K562 (cell line): Measurements from ENCODE around the gene WDR45. TPM values are rescaled to one million over a fixed set of nuclear protein-coding genes. Genes with fewer than 3 reads are reported as not detected.

Experiments used
- BRF1 ChIP-seq: IDR thresholded peaks from 3 replicates; pipeline ENCODE4 v1.6.1; 2011; ENCODE audit warnings: borderline replicate concordance, mild to moderate bottlenecking; ENCODE audit not compliant: insufficient read length; ENCODE audit errors: extremely low read depth
- CREBBP ChIP-seq: IDR thresholded peaks from one replicate; pipeline ENCODE4 v1.6.1; 2012; ENCODE audit warnings: low read depth, mild to moderate bottlenecking, control low read depth, inconsistent platforms, low read length
- CREM ChIP-seq: IDR thresholded peaks from 2 replicates; pipeline ENCODE4 v1.6.1; 2014; ENCODE audit warnings: antibody characterized with exemption, low read depth
- PHTF2 ChIP-seq: fragments of 250-450 bp; sonication (Bioruptor Pico); IDR thresholded peaks from 2 replicates; pipeline ENCODE4 v1.5.0; 2021; ENCODE audit warnings: mild to moderate bottlenecking
- RBM39 ChIP-seq: fragments of 200-400 bp; formaldehyde crosslinking; optimal IDR thresholded peaks from 2 replicates; pipeline ENCODE3; 2018; ENCODE audit warnings: low read depth, low read length
- SUPT5H ChIP-seq: fragments of 450-650 bp; IDR thresholded peaks from 2 replicates; pipeline ENCODE4 v1.6.1; 2016
- THAP7 ChIP-seq: fragments of 250-450 bp; sonication (Bioruptor Pico); IDR thresholded peaks from 2 replicates; pipeline ENCODE4 v1.5.0; 2021
- ZNF165 ChIP-seq: fragments of 250-450 bp; sonication (Bioruptor Pico); IDR thresholded peaks from 2 replicates; pipeline ENCODE4 v1.4.0; 2020; ENCODE audit warnings: borderline replicate concordance
- ZNF232 ChIP-seq: sonication (generic); formaldehyde crosslinking; IDR thresholded peaks from 2 replicates; pipeline ENCODE4 v1.8.0; 2022; ENCODE audit warnings: mild to moderate bottlenecking, missing genetic modification reagents
- ZNF408 ChIP-seq: fragments of 250-450 bp; sonication (Bioruptor Pico); IDR thresholded peaks from 2 replicates; pipeline ENCODE4 v1.4.0; 2020; ENCODE audit warnings: low read depth, mild to moderate bottlenecking, moderate library complexity
- ZNF740 ChIP-seq, 3 experiments: fragments of 200-800 bp in 1 of 3; sonication (Bioruptor generic) in 1 of 3; sonication (generic) in 1 of 3; formaldehyde crosslinking in 1 of 3; IDR thresholded peaks; 2 replicates each; pipeline versions ENCODE4 v1.6.1 to v1.8.0; 2016 to 2022; ENCODE audit warnings: mild to moderate bottlenecking in 2 of 3, missing compliant biosample characterization in 2 of 3, missing genetic modification characterization in 2 of 3, missing genetic modification reagents in 1 of 3
- polyA plus RNA-seq, 8 experiments: library from polyadenylated mRNA; depleted of rRNA in 4 of 8; stranded (reverse) in 5 of 8; unstranded in 3 of 8; fragments of >200 nt; fragmentation: Nextera tagmentation in 2 of 8; fragmentation: Illumina TruSeq in 1 of 8; extraction: Ambion mirVana in 2 of 8; extraction: Trizol in 1 of 8; gene quantifications; 2 replicates each; pipeline versions ENCODE4 v1.2.1 to v1.2.3, GENCODE V29; 2011 to 2014; ENCODE audit warnings: inconsistent platforms in 1 of 8, missing spikeins in 1 of 8
- total RNA-seq, 7 experiments: library from RNA; depleted of rRNA in 6 of 7; stranded (reverse); fragments of >200 nt in 6 of 7; fragmentation: Illumina TruSeq in 2 of 7; extraction: Trizol in 2 of 7; gene quantifications; 2 replicates each; pipeline versions ENCODE4 v1.2.1 to v1.2.3, GENCODE V29; 2011 to 2021; ENCODE audit warnings: low replicate concordance in 1 of 7
- TF ChIP-seq, protein P1 (sequence below): sonication (generic); formaldehyde crosslinking; IDR thresholded peaks from 2 replicates; pipeline ENCODE4 v1.8.0; 2022; ENCODE audit warnings: mild to moderate bottlenecking, missing genetic modification reagents
- TF ChIP-seq, protein P2 (sequence below): fragments of 250-450 bp; sonication (Bioruptor Pico); IDR thresholded peaks from 2 replicates; pipeline ENCODE4 v1.9.0; 2021; ENCODE audit warnings: mild to moderate bottlenecking
- TF ChIP-seq, protein P3 (sequence below): fragments of 450-650 bp; IDR thresholded peaks from 2 replicates; pipeline ENCODE4 v1.6.1; 2016
- TF ChIP-seq, protein P4 (sequence below): fragments of 250-450 bp; sonication (Bioruptor Pico); IDR thresholded peaks from 2 replicates; pipeline ENCODE4 v1.6.1; 2021; ENCODE audit warnings: mild to moderate bottlenecking
- TF ChIP-seq, protein P5 (sequence below), 2 experiments: fragments of 450-650 bp in 1 of 2; sonication (generic) in 1 of 2; formaldehyde crosslinking in 1 of 2; IDR thresholded peaks in 1 of 2; conservative IDR thresholded peaks in 1 of 2; 2 replicates each; pipeline versions ENCODE4 v1.6.1 to v1.8.1; 2016 to 2023; ENCODE audit warnings: mild to moderate bottlenecking in 2 of 2, moderate library complexity in 2 of 2, inconsistent platforms in 1 of 2, missing genetic modification reagents in 1 of 2

WDR45 gene
- total and polyA plus RNA-seq, 9 of the 15 experiments (the other 6 are each of a cell fraction or from before 2014, with no cell fraction given) = 19.4 to 136 (median 59.7) TPM

- TF ChIP-seq, protein P1, sequence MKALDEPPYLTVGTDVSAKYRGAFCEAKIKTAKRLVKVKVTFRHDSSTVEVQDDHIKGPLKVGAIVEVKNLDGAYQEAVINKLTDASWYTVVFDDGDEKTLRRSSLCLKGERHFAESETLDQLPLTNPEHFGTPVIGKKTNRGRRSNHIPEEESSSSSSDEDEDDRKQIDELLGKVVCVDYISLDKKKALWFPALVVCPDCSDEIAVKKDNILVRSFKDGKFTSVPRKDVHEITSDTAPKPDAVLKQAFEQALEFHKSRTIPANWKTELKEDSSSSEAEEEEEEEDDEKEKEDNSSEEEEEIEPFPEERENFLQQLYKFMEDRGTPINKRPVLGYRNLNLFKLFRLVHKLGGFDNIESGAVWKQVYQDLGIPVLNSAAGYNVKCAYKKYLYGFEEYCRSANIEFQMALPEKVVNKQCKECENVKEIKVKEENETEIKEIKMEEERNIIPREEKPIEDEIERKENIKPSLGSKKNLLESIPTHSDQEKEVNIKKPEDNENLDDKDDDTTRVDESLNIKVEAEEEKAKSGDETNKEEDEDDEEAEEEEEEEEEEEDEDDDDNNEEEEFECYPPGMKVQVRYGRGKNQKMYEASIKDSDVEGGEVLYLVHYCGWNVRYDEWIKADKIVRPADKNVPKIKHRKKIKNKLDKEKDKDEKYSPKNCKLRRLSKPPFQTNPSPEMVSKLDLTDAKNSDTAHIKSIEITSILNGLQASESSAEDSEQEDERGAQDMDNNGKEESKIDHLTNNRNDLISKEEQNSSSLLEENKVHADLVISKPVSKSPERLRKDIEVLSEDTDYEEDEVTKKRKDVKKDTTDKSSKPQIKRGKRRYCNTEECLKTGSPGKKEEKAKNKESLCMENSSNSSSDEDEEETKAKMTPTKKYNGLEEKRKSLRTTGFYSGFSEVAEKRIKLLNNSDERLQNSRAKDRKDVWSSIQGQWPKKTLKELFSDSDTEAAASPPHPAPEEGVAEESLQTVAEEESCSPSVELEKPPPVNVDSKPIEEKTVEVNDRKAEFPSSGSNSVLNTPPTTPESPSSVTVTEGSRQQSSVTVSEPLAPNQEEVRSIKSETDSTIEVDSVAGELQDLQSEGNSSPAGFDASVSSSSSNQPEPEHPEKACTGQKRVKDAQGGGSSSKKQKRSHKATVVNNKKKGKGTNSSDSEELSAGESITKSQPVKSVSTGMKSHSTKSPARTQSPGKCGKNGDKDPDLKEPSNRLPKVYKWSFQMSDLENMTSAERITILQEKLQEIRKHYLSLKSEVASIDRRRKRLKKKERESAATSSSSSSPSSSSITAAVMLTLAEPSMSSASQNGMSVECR (CRISPR knock-in tag) = no peak
- no peak for TF ChIP-seq ZNF408
- TF ChIP-seq CREM = peak; percentile 88
- no peak for TF ChIP-seq BRF1
- TF ChIP-seq RBM39 = no peak
- TF ChIP-seq PHTF2 = no peak
- no peak for TF ChIP-seq ZNF232 (CRISPR knock-in tag)
- TF ChIP-seq, protein P2, sequence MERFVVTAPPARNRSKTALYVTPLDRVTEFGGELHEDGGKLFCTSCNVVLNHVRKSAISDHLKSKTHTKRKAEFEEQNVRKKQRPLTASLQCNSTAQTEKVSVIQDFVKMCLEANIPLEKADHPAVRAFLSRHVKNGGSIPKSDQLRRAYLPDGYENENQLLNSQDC (CRISPR knock-in tag) = no peak
- no peak for TF ChIP-seq CREBBP
- TF ChIP-seq ZNF740 (CRISPR knock-in tag; IDR thresholded peaks at IDR 0.05) = peak; percentile 86; the same call in 1 of the 2 replicates
- peak in 1 of 2 experiments; percentile 89; a peak in 2 of 4 replicates for TF ChIP-seq ZNF740 (tag; IDR thresholded peaks at IDR 0.05)
- TF ChIP-seq, protein P3, sequence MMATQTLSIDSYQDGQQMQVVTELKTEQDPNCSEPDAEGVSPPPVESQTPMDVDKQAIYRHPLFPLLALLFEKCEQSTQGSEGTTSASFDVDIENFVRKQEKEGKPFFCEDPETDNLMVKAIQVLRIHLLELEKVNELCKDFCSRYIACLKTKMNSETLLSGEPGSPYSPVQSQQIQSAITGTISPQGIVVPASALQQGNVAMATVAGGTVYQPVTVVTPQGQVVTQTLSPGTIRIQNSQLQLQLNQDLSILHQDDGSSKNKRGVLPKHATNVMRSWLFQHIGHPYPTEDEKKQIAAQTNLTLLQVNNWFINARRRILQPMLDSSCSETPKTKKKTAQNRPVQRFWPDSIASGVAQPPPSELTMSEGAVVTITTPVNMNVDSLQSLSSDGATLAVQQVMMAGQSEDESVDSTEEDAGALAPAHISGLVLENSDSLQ = peak; percentile 89
- TF ChIP-seq ZNF165 (CRISPR knock-in tag) = no peak
- TF ChIP-seq THAP7 (CRISPR knock-in tag) = no peak
- no peak; the same call in 1 of the 2 replicates for TF ChIP-seq SUPT5H
- TF ChIP-seq, protein P4, sequence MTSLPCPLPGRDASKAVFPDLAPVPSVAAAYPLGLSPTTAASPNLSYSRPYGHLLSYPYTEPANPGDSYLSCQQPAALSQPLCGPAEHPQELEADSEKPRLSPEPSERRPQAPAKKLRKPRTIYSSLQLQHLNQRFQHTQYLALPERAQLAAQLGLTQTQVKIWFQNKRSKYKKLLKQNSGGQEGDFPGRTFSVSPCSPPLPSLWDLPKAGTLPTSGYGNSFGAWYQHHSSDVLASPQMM (CRISPR knock-in tag) = no peak
- TF ChIP-seq, protein P5, sequence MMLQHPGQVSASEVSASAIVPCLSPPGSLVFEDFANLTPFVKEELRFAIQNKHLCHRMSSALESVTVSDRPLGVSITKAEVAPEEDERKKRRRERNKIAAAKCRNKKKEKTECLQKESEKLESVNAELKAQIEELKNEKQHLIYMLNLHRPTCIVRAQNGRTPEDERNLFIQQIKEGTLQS (IDR thresholded peaks at IDR 0.05) = peak; percentile 88
- TF ChIP-seq, protein P5 (CRISPR knock-in tag; conservative IDR thresholded peaks at IDR 0.05) = no peak
Observed at GRCh38 chrX:49043220-49043986, 36.3 kb downstream of the WDR45 start, which contains the start of gene TFE3 (continued).
